ENCODE results near the gene WFDC1. TPM values are rescaled to one million over a fixed set of nuclear protein-coding genes. Genes with fewer than 3 reads are reported as not detected.

The WFDC1 gene
- total RNA-seq, 1 donor from 2014 or later, result 0.34 TPM

DNA sequence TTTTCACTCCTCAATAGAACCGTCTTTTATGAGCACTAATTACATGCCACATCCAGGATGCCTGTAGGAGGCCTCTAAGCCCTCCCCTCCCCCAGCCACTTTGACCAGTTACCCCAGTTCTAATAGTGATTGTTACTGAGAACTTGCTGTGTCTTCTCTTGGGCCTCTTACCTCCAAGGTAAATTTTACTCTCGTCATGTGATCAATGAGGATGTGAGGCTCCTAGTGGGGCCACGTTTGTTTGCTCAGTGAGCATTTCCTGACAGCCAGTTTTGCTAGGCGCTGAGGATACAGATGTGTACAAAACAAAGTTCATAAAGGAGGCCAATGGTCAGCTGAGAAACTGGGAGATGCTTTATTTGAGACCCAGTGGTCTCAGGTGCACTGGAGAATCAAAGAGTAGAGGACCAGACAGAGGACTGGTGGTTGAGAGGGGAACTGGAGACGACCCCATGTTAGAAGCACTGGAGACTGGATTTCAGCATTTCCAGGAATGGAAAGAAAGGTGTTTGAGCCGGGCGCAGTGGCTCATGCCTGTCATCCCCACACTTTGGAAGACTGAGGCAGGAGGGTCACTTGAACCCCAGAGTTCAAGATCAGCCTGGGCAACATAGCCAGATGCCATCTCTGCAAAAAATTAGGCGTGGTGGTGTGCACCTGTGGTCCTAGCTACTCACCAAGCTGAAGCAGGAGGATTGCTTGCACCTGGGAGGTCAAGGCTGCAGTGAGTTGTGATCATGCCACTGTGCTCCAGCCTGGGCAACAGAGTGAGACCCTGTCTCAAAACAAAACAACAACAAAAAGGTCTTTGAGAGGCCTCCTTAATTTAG is 76.3 kb downstream of the WFDC1 start:
- no peak overlapping the region for H3K4me2 ChIP-seq (ENCODE audit: low read length)
- no peak overlapping the region for H3K27ac Mint-ChIP-seq (ENCODE audit: unreplicated experiment)
- H3K4me3 Mint-ChIP-seq (ENCODE audit: unreplicated experiment), result no peak overlapping the region
- no peaks in the 10 kb centered on the region for H3K79me2 ChIP-seq (ENCODE audit: insufficient read depth, low read length)
- no peaks in the 10 kb centered on the region for H3K4me1 Mint-ChIP-seq (ENCODE audit: low read depth, unreplicated experiment)
- no peak overlapping the region for H3K27ac ChIP-seq (ENCODE audit: low read depth, low read length)
- no peaks in the 10 kb centered on the region for H3K36me3 ChIP-seq (ENCODE audit: insufficient read depth, low read length)
- H3K27me3 ChIP-seq (ENCODE audit: insufficient read depth, low read length), result peaks cover 69% of the 10 kb centered on the region
- no peaks in the 10 kb centered on the region for H3K9me3 Mint-ChIP-seq (ENCODE audit: unreplicated experiment)
- peaks cover 2% of the 10 kb centered on the region for H3K36me3 Mint-ChIP-seq (ENCODE audit: low read depth, unreplicated experiment)
- no peak overlapping the region for H3K9ac ChIP-seq (ENCODE audit: low read length)
- H3K27me3 Mint-ChIP-seq (ENCODE audit: low read depth, unreplicated experiment), result peaks cover 64% of the 10 kb centered on the region
- DNase-seq (ENCODE audit: low read depth) (no peak), FAIRE-seq (no peak)
- no peaks in the 10 kb centered on the region for H3K9me3 ChIP-seq (ENCODE audit: insufficient read depth, low read depth, low read length)
- TF ChIP-seq EZH2 (IDR thresholded peaks at IDR 0.05; ENCODE audit: insufficient read depth, low read length) (no peak), CTCF (IDR thresholded peaks at IDR 0.05; ENCODE audit: insufficient read depth, low read depth, low read length) (no peak)
- H2AFZ ChIP-seq (ENCODE audit: low read depth, low read length), result no peak overlapping the region
- H3K4me1 ChIP-seq (ENCODE audit: insufficient read depth, low read length), result no peaks in the 10 kb centered on the region
- H4K20me1 ChIP-seq (ENCODE audit: insufficient read depth, low read length), result no peaks in the 10 kb centered on the region
- H3K4me3 ChIP-seq (ENCODE audit: insufficient read depth, low read depth, low read length), result no peak overlapping the region

DNA sequence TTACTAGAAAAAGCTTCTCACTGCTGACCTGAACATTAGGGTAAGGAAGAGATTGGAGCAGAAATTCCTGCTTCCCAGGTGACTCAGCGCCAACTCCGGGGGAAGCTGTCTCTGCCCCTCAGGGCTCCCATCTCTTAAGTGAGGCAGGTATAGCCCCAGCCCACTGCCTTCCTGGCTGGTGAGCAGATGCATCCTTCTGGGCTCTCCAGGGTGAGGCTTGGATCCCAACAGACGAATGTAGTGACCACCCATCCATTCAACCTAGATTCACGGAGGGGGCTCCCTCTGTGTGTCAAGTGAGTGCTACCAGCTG is 76.8 kb downstream of the WFDC1 start:
- Mint-ChIP-seq H3K36me3 (ENCODE audit: low read depth, unreplicated experiment) (peaks cover 2% of the 10 kb centered on the region), H3K27me3 (ENCODE audit: low read depth, unreplicated experiment) (peaks cover 62% of the 10 kb centered on the region), H3K4me3 (ENCODE audit: unreplicated experiment) (no peak overlapping the region), H3K27ac (ENCODE audit: unreplicated experiment) (no peak overlapping the region), H3K4me1 (ENCODE audit: low read depth, unreplicated experiment) (no peaks in the 10 kb centered on the region), H3K9me3 (ENCODE audit: unreplicated experiment) (no peaks in the 10 kb centered on the region)
- Histone ChIP-seq H2AFZ (ENCODE audit: low read depth, low read length) (no peak overlapping the region), H3K27me3 (ENCODE audit: insufficient read depth, low read length) (peaks cover 69% of the 10 kb centered on the region), H3K9me3 (ENCODE audit: insufficient read depth, low read depth, low read length) (no peaks in the 10 kb centered on the region), H3K36me3 (ENCODE audit: insufficient read depth, low read length) (no peaks in the 10 kb centered on the region), H3K4me3 (ENCODE audit: insufficient read depth, low read depth, low read length) (no peak overlapping the region), H3K4me1 (ENCODE audit: insufficient read depth, low read length) (no peaks in the 10 kb centered on the region), H3K9ac (ENCODE audit: low read length) (no peak overlapping the region), H3K27ac (ENCODE audit: low read depth, low read length) (no peak overlapping the region), H4K20me1 (ENCODE audit: insufficient read depth, low read length) (no peaks in the 10 kb centered on the region), H3K4me2 (ENCODE audit: low read length) (no peak overlapping the region), H3K79me2 (ENCODE audit: insufficient read depth, low read length) (no peaks in the 10 kb centered on the region)
- DNase-seq (ENCODE audit: low read depth), result no peak
- no peak for FAIRE-seq
- no peak for TF ChIP-seq CTCF (IDR thresholded peaks at IDR 0.05; ENCODE audit: insufficient read depth, low read depth, low read length)
- TF ChIP-seq EZH2 (IDR thresholded peaks at IDR 0.05; ENCODE audit: insufficient read depth, low read length), result no peak

DNA sequence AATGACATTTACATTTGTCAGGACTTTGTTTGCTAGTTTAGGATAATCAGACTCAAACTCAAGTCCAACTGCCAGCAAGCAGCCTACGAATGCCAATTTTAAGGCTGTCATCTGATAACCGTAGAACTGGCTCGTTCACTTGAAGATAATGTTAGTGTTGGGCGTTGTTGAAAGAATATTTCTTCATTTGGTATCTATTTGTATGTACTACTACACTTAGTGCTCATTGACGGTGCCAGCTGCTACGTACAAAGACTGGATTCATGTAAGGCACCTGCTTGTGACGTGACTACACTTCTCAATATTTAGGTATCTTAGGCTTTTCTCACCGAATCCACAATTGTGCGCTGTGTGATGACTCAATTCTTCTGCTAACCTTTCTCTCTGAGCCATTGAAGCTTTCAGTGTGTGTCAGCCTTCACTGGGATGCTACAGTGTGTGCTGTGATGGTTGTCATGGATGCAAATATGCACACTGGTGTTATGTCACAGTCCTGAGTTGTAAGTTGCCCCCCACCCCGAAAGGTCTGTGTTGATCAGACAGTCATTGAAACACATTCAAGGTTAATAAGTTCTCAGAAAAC is 79.3 kb downstream of the WFDC1 start:
- H3K4me1 Mint-ChIP-seq (ENCODE audit: low read depth, unreplicated experiment), result no peaks in the 10 kb centered on the region
- H3K27me3 ChIP-seq (ENCODE audit: insufficient read depth, low read length), result peaks cover 50% of the 10 kb centered on the region
- peaks cover 57% of the 10 kb centered on the region for H3K27me3 Mint-ChIP-seq (ENCODE audit: low read depth, unreplicated experiment)
- no peak overlapping the region for H3K4me3 Mint-ChIP-seq (ENCODE audit: unreplicated experiment)
- TF ChIP-seq EZH2 (IDR thresholded peaks at IDR 0.05; ENCODE audit: insufficient read depth, low read length) (no peak), CTCF (IDR thresholded peaks at IDR 0.05; ENCODE audit: insufficient read depth, low read depth, low read length) (no peak)
- no peak overlapping the region for H3K27ac Mint-ChIP-seq (ENCODE audit: unreplicated experiment)
- H3K79me2 ChIP-seq (ENCODE audit: insufficient read depth, low read length), result no peaks in the 10 kb centered on the region
- no peak overlapping the region for H3K27ac ChIP-seq (ENCODE audit: low read depth, low read length)
- H3K36me3 Mint-ChIP-seq (ENCODE audit: low read depth, unreplicated experiment), result no peaks in the 10 kb centered on the region
- FAIRE-seq (no peak), DNase-seq (ENCODE audit: low read depth) (peak; percentile 23)
- no peaks in the 10 kb centered on the region for H3K9me3 Mint-ChIP-seq (ENCODE audit: unreplicated experiment)
- H3K9me3 ChIP-seq (ENCODE audit: insufficient read depth, low read depth, low read length), result no peaks in the 10 kb centered on the region
- no peaks in the 10 kb centered on the region for H3K4me1 ChIP-seq (ENCODE audit: insufficient read depth, low read length)
- H4K20me1 ChIP-seq (ENCODE audit: insufficient read depth, low read length), result no peaks in the 10 kb centered on the region
- H3K4me3 ChIP-seq (ENCODE audit: insufficient read depth, low read depth, low read length), result no peak overlapping the region
- no peaks in the 10 kb centered on the region for H3K36me3 ChIP-seq (ENCODE audit: insufficient read depth, low read length)
- no peak overlapping the region for H3K9ac ChIP-seq (ENCODE audit: low read length)
- H3K4me2 ChIP-seq (ENCODE audit: low read length), result no peak overlapping the region
- H2AFZ ChIP-seq (ENCODE audit: low read depth, low read length), result no peak overlapping the region

Measured in astrocyte (in vitro differentiated cells and primary cell).